ENCODE data around the gene CHMP4B.

Gene CHMP4B

DNA sequence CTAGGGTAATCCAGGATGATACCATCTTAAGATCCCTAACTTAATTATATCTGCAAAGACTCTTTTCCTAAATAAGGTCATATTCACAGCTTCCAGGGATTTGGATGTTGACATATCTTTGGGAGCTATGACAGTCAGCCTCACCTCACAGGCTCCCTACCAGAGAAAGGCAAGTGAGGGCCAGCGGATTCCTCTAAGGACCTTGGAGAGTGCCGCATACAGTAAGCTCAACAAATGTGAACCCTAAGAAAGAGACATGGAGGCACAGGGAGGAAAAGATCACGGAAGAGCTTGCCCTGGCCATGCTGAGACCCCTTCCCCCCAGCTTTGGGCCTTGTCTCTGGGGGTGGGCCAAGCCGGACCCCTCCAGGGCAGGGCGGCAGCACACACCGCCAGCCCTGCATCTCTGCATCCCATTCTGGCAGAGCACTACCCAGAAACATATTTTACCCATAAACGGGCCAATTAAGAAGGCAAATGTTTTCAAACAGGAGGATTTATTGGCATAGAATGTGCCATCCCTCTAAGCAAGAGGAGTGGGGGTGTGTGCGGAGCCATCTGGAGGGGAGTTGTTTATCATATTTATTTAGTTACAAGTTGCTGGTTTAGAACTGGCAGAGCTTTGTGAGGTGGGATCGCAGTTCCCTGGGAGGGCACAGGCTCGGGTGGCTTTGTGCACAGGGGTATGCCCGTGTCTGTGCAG lies 55.4 kb downstream of the CHMP4B start:
- TF ChIP-seq, protein P1, sequence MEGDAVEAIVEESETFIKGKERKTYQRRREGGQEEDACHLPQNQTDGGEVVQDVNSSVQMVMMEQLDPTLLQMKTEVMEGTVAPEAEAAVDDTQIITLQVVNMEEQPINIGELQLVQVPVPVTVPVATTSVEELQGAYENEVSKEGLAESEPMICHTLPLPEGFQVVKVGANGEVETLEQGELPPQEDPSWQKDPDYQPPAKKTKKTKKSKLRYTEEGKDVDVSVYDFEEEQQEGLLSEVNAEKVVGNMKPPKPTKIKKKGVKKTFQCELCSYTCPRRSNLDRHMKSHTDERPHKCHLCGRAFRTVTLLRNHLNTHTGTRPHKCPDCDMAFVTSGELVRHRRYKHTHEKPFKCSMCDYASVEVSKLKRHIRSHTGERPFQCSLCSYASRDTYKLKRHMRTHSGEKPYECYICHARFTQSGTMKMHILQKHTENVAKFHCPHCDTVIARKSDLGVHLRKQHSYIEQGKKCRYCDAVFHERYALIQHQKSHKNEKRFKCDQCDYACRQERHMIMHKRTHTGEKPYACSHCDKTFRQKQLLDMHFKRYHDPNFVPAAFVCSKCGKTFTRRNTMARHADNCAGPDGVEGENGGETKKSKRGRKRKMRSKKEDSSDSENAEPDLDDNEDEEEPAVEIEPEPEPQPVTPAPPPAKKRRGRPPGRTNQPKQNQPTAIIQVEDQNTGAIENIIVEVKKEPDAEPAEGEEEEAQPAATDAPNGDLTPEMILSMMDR (IDR thresholded peaks at IDR 0.05; ENCODE audit: insufficient read depth, low read depth, low read length, missing control alignments) = no peak
- H3K4me3 ChIP-seq (ENCODE audit: low read length) = no peak overlapping the region
- no peak for DNase-seq (ENCODE audit: low read depth)

DNA sequence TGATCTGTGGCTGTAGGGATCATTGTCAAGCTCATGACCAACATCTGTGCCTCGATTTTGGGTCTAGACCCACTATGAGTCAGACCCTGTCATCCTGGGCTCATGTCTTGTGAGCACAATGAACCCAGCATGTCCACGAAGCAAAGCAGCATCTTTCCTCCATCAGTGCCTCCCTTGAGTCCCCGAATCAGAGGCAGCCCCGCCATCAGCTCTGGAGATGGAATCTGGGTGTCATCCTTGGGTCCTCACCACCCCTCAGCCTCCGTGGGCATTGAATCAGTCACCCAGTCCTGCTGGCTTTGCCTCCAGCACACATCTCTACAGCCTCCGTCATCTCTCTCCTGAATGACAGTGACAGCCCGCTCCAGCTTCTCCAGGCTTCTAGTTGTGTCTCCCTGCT lies 56.9 kb downstream of the CHMP4B start:
- TF ChIP-seq, protein P1 (IDR thresholded peaks at IDR 0.05; ENCODE audit: insufficient read depth, low read depth, low read length, missing control alignments) = no peak
- no peak for DNase-seq (ENCODE audit: low read depth)

DNA sequence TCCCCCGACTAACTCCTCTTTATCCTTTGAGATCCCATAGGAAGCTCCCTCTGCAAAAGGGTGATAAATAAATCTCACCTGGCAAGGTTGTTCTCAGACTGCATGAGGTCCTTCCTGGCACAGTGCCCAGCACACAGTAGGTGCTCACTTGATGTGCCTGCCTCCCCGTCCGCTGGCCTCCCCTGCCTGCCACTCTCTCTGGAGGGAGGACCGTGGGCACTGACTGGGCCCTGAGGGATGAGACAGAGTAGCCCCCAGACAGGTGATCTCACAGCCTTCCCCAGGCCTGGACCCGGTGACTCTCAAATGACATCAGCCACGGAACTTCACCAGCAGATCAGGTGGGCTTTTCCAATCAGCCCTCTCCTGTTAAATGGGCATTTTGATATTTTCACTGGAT lies 57.4 kb downstream of the CHMP4B start:
- DNase-seq (ENCODE audit: low read depth) = no peak
- no peak overlapping the region for H3K4me3 ChIP-seq (ENCODE audit: low read length)
- TF ChIP-seq, protein P1 (IDR thresholded peaks at IDR 0.05; ENCODE audit: insufficient read depth, low read depth, low read length, missing control alignments) = no peak

More for the DNA sequence above, 56.9 kb downstream of the CHMP4B start:
- H3K4me3 ChIP-seq (ENCODE audit: low read length) = no peak overlapping the region

DNA sequence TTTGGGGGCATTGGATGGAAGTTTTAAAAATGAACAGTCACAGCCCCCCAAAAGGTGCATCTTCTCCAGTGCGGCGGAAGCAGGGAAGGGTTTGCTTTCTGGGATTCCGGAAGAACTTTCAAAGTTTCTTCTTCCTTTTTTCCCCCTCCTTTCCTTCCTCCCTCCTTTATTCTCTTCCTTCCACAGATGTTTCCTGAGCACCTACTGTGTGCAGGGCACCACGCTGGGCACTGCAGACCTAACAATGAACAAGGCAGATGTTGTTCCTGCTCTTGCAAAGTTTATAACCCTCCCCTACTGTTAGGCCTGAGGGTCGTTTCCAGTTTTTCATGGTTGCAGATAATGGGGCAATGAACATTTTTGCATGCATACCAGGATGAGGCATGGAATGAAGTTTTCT lies 58.1 kb downstream of the CHMP4B start:
- H3K4me3 ChIP-seq (ENCODE audit: low read length) = no peak overlapping the region
- TF ChIP-seq, protein P1 (IDR thresholded peaks at IDR 0.05; ENCODE audit: insufficient read depth, low read depth, low read length, missing control alignments) = no peak
- no peak for DNase-seq (ENCODE audit: low read depth)

DNA sequence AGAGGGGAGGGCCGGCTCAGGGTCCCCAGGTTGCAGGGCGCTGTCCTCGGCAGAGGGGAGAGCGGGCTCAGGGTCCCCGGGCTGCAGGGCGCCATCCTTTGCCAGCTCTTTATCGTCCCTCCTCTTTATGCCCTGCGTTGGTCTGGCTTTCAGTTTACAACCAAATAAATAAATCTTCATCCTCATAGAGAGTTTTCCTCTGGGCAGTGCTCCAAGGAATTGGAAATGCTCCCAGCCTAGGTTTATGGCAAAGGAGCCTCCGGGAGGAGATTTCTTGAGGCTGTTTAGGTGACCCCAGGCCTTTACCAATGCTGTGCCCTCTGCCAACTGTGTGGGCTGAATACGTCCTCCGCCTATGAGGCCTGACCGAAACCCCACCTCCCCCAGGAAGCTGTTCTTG lies 60.2 kb downstream of the CHMP4B start:
- H3K4me3 ChIP-seq (ENCODE audit: low read length) = no peak overlapping the region

DNA sequence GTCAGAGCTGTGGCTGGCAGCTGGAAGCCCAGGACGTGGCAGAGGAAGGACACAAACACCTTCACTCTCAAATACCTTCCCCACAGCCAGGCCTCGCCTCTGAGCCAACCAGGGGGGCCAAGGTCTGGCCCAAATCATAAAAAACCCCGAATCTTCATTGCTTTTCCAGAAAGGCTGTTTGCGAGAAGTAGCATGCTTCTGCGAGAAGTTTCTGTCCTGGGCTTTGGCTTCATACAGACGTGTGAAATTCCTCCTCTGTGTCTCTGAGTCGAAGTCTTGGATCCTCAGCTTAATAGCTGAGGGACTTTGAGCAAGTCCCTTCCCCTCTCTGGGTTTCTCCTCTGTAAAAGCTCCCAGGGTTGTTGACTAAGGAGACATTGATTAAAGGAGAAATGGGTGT lies 63.0 kb downstream of the CHMP4B start:
- TF ChIP-seq, protein P1 (IDR thresholded peaks at IDR 0.05; ENCODE audit: insufficient read depth, low read depth, low read length, missing control alignments) = no peak
- no peak overlapping the region for H3K4me3 ChIP-seq (ENCODE audit: low read length)
- DNase-seq (ENCODE audit: low read depth) = no peak

More for the DNA sequence above, 60.2 kb downstream of the CHMP4B start:
- TF ChIP-seq, protein P1 (IDR thresholded peaks at IDR 0.05; ENCODE audit: insufficient read depth, low read depth, low read length, missing control alignments) = no peak
- DNase-seq (ENCODE audit: low read depth) = no peak

DNA sequence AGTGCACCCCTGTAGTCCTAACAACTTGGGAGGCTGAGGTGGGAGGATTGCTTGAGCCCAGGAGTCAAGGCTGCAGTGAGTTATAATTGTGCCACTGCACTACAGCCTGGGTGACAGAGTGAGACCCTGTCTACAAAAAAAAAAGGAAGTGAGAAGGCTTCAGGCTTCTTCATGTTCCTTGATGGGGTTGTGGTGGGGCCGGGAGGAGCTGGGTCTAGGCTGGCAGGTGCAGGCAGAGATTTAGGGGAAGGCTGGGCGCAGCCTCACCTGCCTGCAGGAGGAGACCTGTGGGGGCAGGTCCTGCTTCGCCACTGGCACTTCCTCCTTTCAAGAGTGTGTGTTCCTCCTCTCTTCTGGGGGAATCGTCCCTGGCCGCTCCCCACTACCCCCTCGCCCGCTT lies 63.9 kb downstream of the CHMP4B start:
- H3K4me3 ChIP-seq (ENCODE audit: low read length) = no peak overlapping the region
- TF ChIP-seq, protein P1 (IDR thresholded peaks at IDR 0.05; ENCODE audit: insufficient read depth, low read depth, low read length, missing control alignments) = no peak
- no peak for DNase-seq (ENCODE audit: low read depth)

Measured in epithelial cell of esophagus (primary cell).